H9 (cell line): Measurements from ENCODE around the gene MYH9. TPM values are rescaled to one million over a fixed set of nuclear protein-coding genes. Genes with fewer than 3 reads are reported as not detected.

ENCODE experiments used
- DNase-seq: peaks from one replicate; pipeline ENCODE4 v3.0.0-alpha.2; 2017
- H2AFZ ChIP-seq: one replicate; pipeline ENCODE4 v1.6.1; 2013; ENCODE audit warnings: mild to moderate bottlenecking, low read length, control low read depth, moderate library complexity
- H2AK5ac ChIP-seq: 2 replicates; pipeline ENCODE4 v1.6.1; 2013; ENCODE audit warnings: low read length, control low read depth, mixed read lengths; ENCODE audit not compliant: insufficient read length
- H2BK120ac ChIP-seq: one replicate; pipeline ENCODE4 v1.6.1; 2013; ENCODE audit warnings: low read depth, mild to moderate bottlenecking, low read length, control low read depth, inconsistent platforms; ENCODE audit not compliant: poor library complexity, severe bottlenecking
- H2BK12ac ChIP-seq: 2 replicates; pipeline ENCODE4 v1.6.1; 2013; ENCODE audit warnings: low read length, control low read depth, mixed read lengths, low read depth; ENCODE audit not compliant: insufficient read length
- H2BK15ac ChIP-seq: 2 replicates; pipeline ENCODE4 v1.6.1; 2013; ENCODE audit warnings: low read depth, low read length, control low read depth
- H2BK20ac ChIP-seq: one replicate; pipeline ENCODE4 v1.6.1; 2013; ENCODE audit warnings: low read depth, mild to moderate bottlenecking, low read length, control low read depth, inconsistent platforms; ENCODE audit not compliant: poor library complexity, severe bottlenecking
- H2BK5ac ChIP-seq: 2 replicates; pipeline ENCODE4 v1.6.1; 2013; ENCODE audit warnings: low read length, control low read depth, mixed read lengths; ENCODE audit not compliant: insufficient read length
- H3K14ac ChIP-seq: 2 replicates; pipeline ENCODE4 v1.6.1; 2013; ENCODE audit warnings: low read length, control low read depth; ENCODE audit not compliant: insufficient read depth
- H3K18ac ChIP-seq: 2 replicates; pipeline ENCODE4 v1.6.1; 2013; ENCODE audit warnings: low read depth, mild to moderate bottlenecking, mixed read lengths, low read length, control low read depth; ENCODE audit not compliant: insufficient read length
- H3K23ac ChIP-seq: 2 replicates; pipeline ENCODE4 v1.6.1; 2013; ENCODE audit warnings: low read length, control low read depth, mixed read lengths, low read depth; ENCODE audit not compliant: insufficient read length
- H3K23me2 ChIP-seq: 2 replicates; pipeline ENCODE4 v1.6.1; 2013; ENCODE audit warnings: low read depth, mild to moderate bottlenecking, mixed read lengths, low read length, control low read depth; ENCODE audit not compliant: insufficient read length, poor library complexity, severe bottlenecking
- H3K27ac ChIP-seq: 2 replicates; pipeline ENCODE4 v1.5.1; 2013; ENCODE audit warnings: low read length, control low read depth, mixed read lengths, low read depth; ENCODE audit not compliant: insufficient read length
- H3K27me3 ChIP-seq: 2 replicates; pipeline ENCODE4 v1.6.1; 2013; ENCODE audit warnings: low read length, control low read depth, inconsistent platforms; ENCODE audit not compliant: insufficient read depth
- H3K4ac ChIP-seq: 2 replicates; pipeline ENCODE4 v1.6.1; 2013; ENCODE audit warnings: low read depth, mild to moderate bottlenecking, control low read depth, inconsistent platforms, low read length, moderate library complexity
- H3K4me1 ChIP-seq: 2 replicates; pipeline ENCODE4 v1.6.1; 2013; ENCODE audit warnings: low read length, control low read depth, inconsistent platforms; ENCODE audit not compliant: insufficient read depth
- H3K4me2 ChIP-seq: 2 replicates; pipeline ENCODE4 v1.6.1; 2013; ENCODE audit warnings: low read length, control low read depth, mixed read lengths; ENCODE audit not compliant: insufficient read length, insufficient read depth
- H3K56ac ChIP-seq: 2 replicates; pipeline ENCODE4 v1.6.1; 2013; ENCODE audit warnings: low read depth, mild to moderate bottlenecking, mixed read lengths, low read length, control low read depth; ENCODE audit not compliant: insufficient read length
- H3K79me1 ChIP-seq: 2 replicates; pipeline ENCODE4 v1.6.1; 2013; ENCODE audit warnings: low read depth, mild to moderate bottlenecking, moderate library complexity, low read length, control low read depth, inconsistent platforms; ENCODE audit not compliant: insufficient read depth, poor library complexity, severe bottlenecking
- H3K79me2 ChIP-seq: 2 replicates; pipeline ENCODE4 v1.6.1; 2013; ENCODE audit warnings: low read length, control low read depth, inconsistent platforms; ENCODE audit not compliant: insufficient read depth
- H3K9ac ChIP-seq: 2 replicates; pipeline ENCODE4 v1.6.1; 2013; ENCODE audit warnings: low read length, control low read depth, mixed read lengths; ENCODE audit not compliant: insufficient read length; ENCODE audit errors: extremely low read depth
- H3K9me3 ChIP-seq: one replicate; pipeline ENCODE4 v1.6.1; 2013; ENCODE audit warnings: low read depth, low read length, inconsistent platforms; ENCODE audit not compliant: control insufficient read depth
- H3T11ph ChIP-seq: one replicate; pipeline ENCODE4 v1.6.1; 2013; ENCODE audit warnings: mild to moderate bottlenecking, low read length, control low read depth, inconsistent platforms
- H4K20me1 ChIP-seq: one replicate; pipeline ENCODE4 v1.6.1; 2013; ENCODE audit not compliant: control insufficient read depth, insufficient read length, insufficient read depth
- H4K5ac ChIP-seq: 2 replicates; pipeline ENCODE4 v1.6.1; 2013; ENCODE audit warnings: low read depth, mild to moderate bottlenecking, mixed read lengths, low read length, control low read depth; ENCODE audit not compliant: insufficient read length
- H4K8ac ChIP-seq: replicated peaks from 2 replicates; pipeline ENCODE4 v1.6.1; 2013; ENCODE audit warnings: low read length, control low read depth, mixed read lengths, low read depth; ENCODE audit not compliant: insufficient read length
- H4K91ac ChIP-seq: 2 replicates; pipeline ENCODE4 v1.6.1; 2013; ENCODE audit warnings: low read depth, mild to moderate bottlenecking, moderate library complexity, mixed read lengths, low read length, control low read depth; ENCODE audit not compliant: insufficient read length
- H3K27ac Mint-ChIP-seq, 3 experiments: 2 replicates in 2 of 3; 3 replicates in 1 of 3; pipeline ENCODE4 v1.8.0; 2020 to 2021; ENCODE audit warnings: mixed read lengths in 3 of 3, mild to moderate bottlenecking in 1 of 3, moderate library complexity in 1 of 3
- H3K27me3 Mint-ChIP-seq: 2 replicates; pipeline ENCODE4 v1.8.0; 2021; ENCODE audit warnings: low read depth, mild to moderate bottlenecking, moderate library complexity, mixed read lengths
- H3K36me3 Mint-ChIP-seq, 3 experiments: 2 replicates in 2 of 3; 3 replicates in 1 of 3; pipeline ENCODE4 v1.8.0; 2020 to 2021; ENCODE audit warnings: low read depth in 3 of 3, mixed read lengths in 3 of 3; ENCODE audit not compliant: insufficient read depth in 1 of 3
- H3K4me1 Mint-ChIP-seq, 2 experiments: 2 replicates each; pipeline ENCODE4 v1.8.0; 2020; ENCODE audit warnings: mixed read lengths in 2 of 2
- H3K4me3 Mint-ChIP-seq, 2 experiments: 2 replicates in 1 of 2; 3 replicates in 1 of 2; pipeline ENCODE4 v1.8.0; 2020 to 2021; ENCODE audit warnings: mild to moderate bottlenecking in 2 of 2, mixed read lengths in 2 of 2, moderate library complexity in 1 of 2
- H3K9me3 Mint-ChIP-seq, 2 experiments: 2 replicates in 1 of 2; 3 replicates in 1 of 2; pipeline ENCODE4 v1.8.0; 2020; ENCODE audit warnings: mild to moderate bottlenecking in 2 of 2, mixed read lengths in 2 of 2, moderate library complexity in 1 of 2
- WGBS: extraction: QIAGEN DNeasy Blood & Tissue Kit; methylation state at CpG from one replicate; pipeline ENCODE4 v1.1.7; 2013; ENCODE audit warnings: missing lambda C conversion rate, low lambda C conversion rate, mixed read lengths; ENCODE audit not compliant: insufficient read length; ENCODE audit errors: extremely low coverage; 5-methylcytosine and 5-hydroxymethylcytosine counted together
- total RNA-seq: library from RNA; stranded (reverse); gene quantifications from 2 replicates; pipeline ENCODE4 v1.2.1, GENCODE V29; 2021
- TF ChIP-seq, protein P1 (sequence below): fragments of 200-600 bp; sonication (generic); conservative IDR thresholded peaks from 3 replicates; pipeline ENCODE4 v1.8.0; 2021; ENCODE audit warnings: antibody characterized with exemption, mild to moderate bottlenecking

The MYH9 gene
- total RNA-seq, 1 experiment from 2014 or later = 266 TPM

DNA sequence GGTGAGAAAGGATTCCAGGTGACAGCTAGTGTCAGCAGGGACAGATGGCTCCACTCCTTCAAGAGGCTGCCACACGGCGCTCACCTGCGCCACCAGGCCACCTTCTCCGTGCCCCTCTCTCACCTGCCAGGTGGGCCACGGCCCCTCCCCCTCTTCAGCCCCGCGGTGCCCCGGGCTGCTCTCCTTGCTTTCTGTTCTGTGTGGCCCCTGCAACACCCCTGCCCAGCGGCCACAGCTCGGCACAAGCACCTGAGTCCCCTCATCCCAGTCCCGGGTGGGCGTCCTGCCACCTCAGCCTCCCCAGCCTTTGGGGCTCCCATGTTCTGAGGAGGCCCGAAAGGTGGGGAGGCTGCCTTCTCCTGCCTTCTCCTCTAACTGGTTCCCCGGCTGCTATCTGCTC lies 88.5 kb downstream of the MYH9 start:
- H2BK12ac ChIP-seq = no peak overlapping the region
- no peak overlapping the region for H2AK5ac ChIP-seq
- no peaks in the 10 kb centered on the region for H3K79me2 ChIP-seq
- H3K18ac ChIP-seq = no peak overlapping the region
- H3K4me3 Mint-ChIP-seq = no peak overlapping the region
- H3K4me1 Mint-ChIP-seq = 0 out of 4 replicates have a peak, but pooled peaks cover 0 to 3% of the 10 kb centered on the region in 2 experiments
- no peak overlapping the region for H2BK20ac ChIP-seq
- peaks cover 0 to 2% of the 10 kb centered on the region in 2 experiments; a peak in 1 of 5 replicates for H3K9me3 Mint-ChIP-seq
- TF ChIP-seq, protein P1, sequence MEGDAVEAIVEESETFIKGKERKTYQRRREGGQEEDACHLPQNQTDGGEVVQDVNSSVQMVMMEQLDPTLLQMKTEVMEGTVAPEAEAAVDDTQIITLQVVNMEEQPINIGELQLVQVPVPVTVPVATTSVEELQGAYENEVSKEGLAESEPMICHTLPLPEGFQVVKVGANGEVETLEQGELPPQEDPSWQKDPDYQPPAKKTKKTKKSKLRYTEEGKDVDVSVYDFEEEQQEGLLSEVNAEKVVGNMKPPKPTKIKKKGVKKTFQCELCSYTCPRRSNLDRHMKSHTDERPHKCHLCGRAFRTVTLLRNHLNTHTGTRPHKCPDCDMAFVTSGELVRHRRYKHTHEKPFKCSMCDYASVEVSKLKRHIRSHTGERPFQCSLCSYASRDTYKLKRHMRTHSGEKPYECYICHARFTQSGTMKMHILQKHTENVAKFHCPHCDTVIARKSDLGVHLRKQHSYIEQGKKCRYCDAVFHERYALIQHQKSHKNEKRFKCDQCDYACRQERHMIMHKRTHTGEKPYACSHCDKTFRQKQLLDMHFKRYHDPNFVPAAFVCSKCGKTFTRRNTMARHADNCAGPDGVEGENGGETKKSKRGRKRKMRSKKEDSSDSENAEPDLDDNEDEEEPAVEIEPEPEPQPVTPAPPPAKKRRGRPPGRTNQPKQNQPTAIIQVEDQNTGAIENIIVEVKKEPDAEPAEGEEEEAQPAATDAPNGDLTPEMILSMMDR = no peak
- no peaks in the 10 kb centered on the region for H3K79me1 ChIP-seq
- no peaks in the 10 kb centered on the region for H3K23me2 ChIP-seq
- H2BK120ac ChIP-seq = no peak overlapping the region
- H4K5ac ChIP-seq = no peak overlapping the region
- DNase-seq = no peak
- H4K91ac ChIP-seq = no peak overlapping the region
- H2BK15ac ChIP-seq = no peak overlapping the region
- H3K4me2 ChIP-seq = no peak overlapping the region
- H3K4me1 ChIP-seq = no peaks in the 10 kb centered on the region
- H2BK5ac ChIP-seq = no peak overlapping the region
- H3K9me3 ChIP-seq = no peaks in the 10 kb centered on the region
- H4K20me1 ChIP-seq = no peaks in the 10 kb centered on the region
- H3K27ac Mint-ChIP-seq = peak overlapping the region in 1 of 3 experiments; percentile 44; a peak in 1 of 7 replicates
- H3K23ac ChIP-seq = no peak overlapping the region
- H3K27me3 ChIP-seq = no peaks in the 10 kb centered on the region
- WGBS = no CpG with 5 or more reads among the region's 14 CpGs
- H4K8ac ChIP-seq = no peak overlapping the region
- H3K36me3 Mint-ChIP-seq = peaks cover 65 to 97% (median 90%) of the 10 kb centered on the region in 3 experiments
- no peak overlapping the region for H3K14ac ChIP-seq
- H3K27me3 Mint-ChIP-seq = no peaks in the 10 kb centered on the region; the same call in 1 of the 2 replicates
- no peak overlapping the region for H3T11ph ChIP-seq
- H3K9ac ChIP-seq = no peak overlapping the region
- no peak overlapping the region for H3K27ac ChIP-seq
- H3K4ac ChIP-seq = no peak overlapping the region
- no peak overlapping the region for H2AFZ ChIP-seq
- H3K56ac ChIP-seq = no peak overlapping the region
